ENCODE measurements around the gene CDH4.

- TF ChIP-seq CTCF (IDR thresholded peaks at IDR 0.05) (no peak), POLR2A (IDR thresholded peaks at IDR 0.05) (no peak)
Measured at GRCh38 chr20:61584851-61585250, 332.8 kb downstream of the CDH4 start.

All from sigmoid colon (tissue), 3 donors.